OCI-LY3 (cell line): ENCODE measurements around the gene IFT122.
A peak's percentile ranks its signal among the peaks of the same experiment; 100 is the strongest.

ENCODE experiments used
- H2AFZ ChIP-seq: fragments of 200-600, 300-600 bp; shearing (Covaris generic); 2 replicates; pipeline ENCODE4 v1.6.0; 2014; ENCODE audit warnings: antibody characterized with exemption, low read depth, low read length
- H3K27ac ChIP-seq: fragments of 200-600, 300-600 bp; sonication (generic); 2 replicates; pipeline ENCODE4 v1.5.1; 2014; ENCODE audit warnings: mild to moderate bottlenecking, low read length, moderate library complexity, mixed read lengths
- H3K27me3 ChIP-seq: fragments of 200-600, 300-600 bp; sonication (generic); 2 replicates; pipeline ENCODE4 v1.6.1; 2014; ENCODE audit warnings: low read depth, low read length, mixed read lengths
- H3K36me3 ChIP-seq: fragments of 200-600, 300-600 bp; sonication (generic); replicated peaks from 2 replicates; pipeline ENCODE3; 2014; ENCODE audit warnings: low read depth, low read length, mixed read lengths
- H3K4me1 ChIP-seq: fragments of 300-600, 200-600 bp; sonication (generic); 2 replicates; pipeline ENCODE4 v1.6.1; 2014; ENCODE audit warnings: low read length, mixed read lengths
- H3K4me2 ChIP-seq: fragments of 200-600, 300-600 bp; sonication (generic); 2 replicates; pipeline ENCODE4 v1.6.1; 2014; ENCODE audit warnings: low read length, mixed read lengths
- H3K4me3 ChIP-seq: fragments of 300-600, 200-600 bp; sonication (generic); 2 replicates; pipeline ENCODE4 v1.5.1; 2014; ENCODE audit warnings: antibody characterized with exemption, mild to moderate bottlenecking, low read length, moderate library complexity
- H3K79me2 ChIP-seq: fragments of 300-600, 200-600 bp; shearing (Covaris generic); 2 replicates; pipeline ENCODE4 v1.6.1; 2014; ENCODE audit warnings: mild to moderate bottlenecking, low read length, mixed read lengths
- H3K9ac ChIP-seq: fragments of 300-600, 200-600 bp; shearing (Covaris generic); 2 replicates; pipeline ENCODE4 v1.6.0; 2014; ENCODE audit warnings: mild to moderate bottlenecking, low read length, moderate library complexity
- H3K9me3 ChIP-seq: fragments of 200-600, 300-600 bp; shearing (Covaris generic); 2 replicates; pipeline ENCODE4 v1.6.1; 2014; ENCODE audit warnings: low read length, mixed read lengths; ENCODE audit not compliant: insufficient read depth
- H4K20me1 ChIP-seq: fragments of 200-600, 300-600 bp; sonication (generic); 2 replicates; pipeline ENCODE4 v1.6.1; 2016; ENCODE audit warnings: low read length, mixed read lengths; ENCODE audit not compliant: insufficient read depth
- CTCF ChIP-seq: fragments of 200-600, 300-600 bp; sonication (generic); IDR thresholded peaks from 2 replicates; pipeline ENCODE4 v1.5.1; 2014; ENCODE audit warnings: antibody characterized with exemption, low read length, low read depth
- EZH2phosphoT487 ChIP-seq: fragments of 200-600 bp; shearing (Covaris generic); IDR thresholded peaks from 2 replicates; pipeline ENCODE4 v1.6.1; 2018; ENCODE audit warnings: antibody characterized with exemption, mixed run types, low read depth

The IFT122 gene

DNA sequence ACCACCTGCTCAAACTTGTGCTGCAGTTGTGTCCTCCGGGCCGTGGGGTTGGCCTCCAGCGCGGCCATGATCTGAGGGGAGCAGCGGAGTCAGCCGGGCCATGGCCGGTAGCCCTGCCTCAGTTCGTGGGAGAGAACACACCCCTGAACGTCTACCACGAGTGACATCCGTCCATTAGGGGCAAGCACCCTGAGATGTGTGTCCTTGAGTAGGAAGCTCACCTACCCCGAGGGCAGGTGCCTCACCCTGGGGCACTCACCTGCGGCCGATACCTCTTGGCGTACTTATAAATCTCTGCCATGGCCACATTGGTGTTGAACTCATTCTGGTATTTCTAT is 116.3 kb downstream of the IFT122 start:
- Histone ChIP-seq H3K9ac (no peak overlapping the region), H3K36me3 (no peaks in the 10 kb centered on the region), H3K79me2 (no peaks in the 10 kb centered on the region), H3K27me3 (peaks cover 25% of the 10 kb centered on the region), H3K27ac (no peak overlapping the region), H4K20me1 (no peaks in the 10 kb centered on the region), H2AFZ (no peak overlapping the region), H3K4me2 (peak overlapping the region; percentile 64), H3K4me1 (peaks cover 44% of the 10 kb centered on the region), H3K9me3 (no peaks in the 10 kb centered on the region), H3K4me3 (no peak overlapping the region)
- TF ChIP-seq CTCF (no peak), EZH2phosphoT487 (no peak)

- H3K4me3 ChIP-seq: no peak overlapping the region
- no peak overlapping the region for H2AFZ ChIP-seq
- no peak overlapping the region for H3K4me2 ChIP-seq
- H3K27me3 ChIP-seq: peaks cover 25% of the 10 kb centered on the region
- no peaks in the 10 kb centered on the region for H4K20me1 ChIP-seq
- TF ChIP-seq EZH2phosphoT487 (no peak), CTCF (no peak)
- H3K36me3 ChIP-seq: no peaks in the 10 kb centered on the region
- no peak overlapping the region for H3K27ac ChIP-seq
- peaks cover 44% of the 10 kb centered on the region for H3K4me1 ChIP-seq
- no peak overlapping the region for H3K9ac ChIP-seq
- H3K9me3 ChIP-seq: no peaks in the 10 kb centered on the region
- no peaks in the 10 kb centered on the region for H3K79me2 ChIP-seq
Measured at GRCh38 chr3:129556890-129557547, 117.0 kb downstream of the IFT122 start.

- peaks cover 44% of the 10 kb centered on the region for H3K4me1 ChIP-seq
- H4K20me1 ChIP-seq: no peaks in the 10 kb centered on the region
- no peak overlapping the region for H3K27ac ChIP-seq
- H2AFZ ChIP-seq: no peak overlapping the region
- no peak overlapping the region for H3K9ac ChIP-seq
- H3K79me2 ChIP-seq: no peaks in the 10 kb centered on the region
- peaks cover 25% of the 10 kb centered on the region for H3K27me3 ChIP-seq
- H3K36me3 ChIP-seq: no peaks in the 10 kb centered on the region
- no peaks in the 10 kb centered on the region for H3K9me3 ChIP-seq
- H3K4me2 ChIP-seq: no peak overlapping the region
- TF ChIP-seq CTCF (no peak), EZH2phosphoT487 (no peak)
- H3K4me3 ChIP-seq: no peak overlapping the region
Measured at GRCh38 chr3:129557548-129557894, 117.5 kb downstream of the IFT122 start.

- TF ChIP-seq CTCF: no peak
- no peak for TF ChIP-seq EZH2phosphoT487
- Histone ChIP-seq H3K9ac (no peak overlapping the region; the same call in 1 of the 2 replicates), H3K27ac (no peak overlapping the region), H3K27me3 (peaks cover 21% of the 10 kb centered on the region), H4K20me1 (no peaks in the 10 kb centered on the region), H3K4me1 (peaks cover 44% of the 10 kb centered on the region), H3K79me2 (no peaks in the 10 kb centered on the region), H3K4me2 (peak overlapping the region; percentile 14; the same call in 1 of the 2 replicates), H2AFZ (0 out of 2 replicates have a peak overlapping the region, but pooled peaks have one; percentile 76), H3K9me3 (no peaks in the 10 kb centered on the region), H3K36me3 (no peaks in the 10 kb centered on the region), H3K4me3 (no peak overlapping the region)
Measured at GRCh38 chr3:129558081-129558771, 118.2 kb downstream of the IFT122 start.
